ENCODE results near the gene JDP2.

JDP2 gene

GRCh38 chr14:75456069-75456996 lies 28.5 kb downstream of the JDP2 start:
- DNase-seq (ENCODE audit: low spot score), result no peak
- TF ChIP-seq CTCF (IDR thresholded peaks at IDR 0.05; ENCODE audit: extremely low read depth, missing control alignments), result no peak

GRCh38 chr14:75456997-75457335 lies 29.1 kb downstream of the JDP2 start:
- no peak for TF ChIP-seq CTCF (IDR thresholded peaks at IDR 0.05; ENCODE audit: extremely low read depth, missing control alignments)
- DNase-seq (ENCODE audit: low spot score), result no peak

- no peak for DNase-seq (ENCODE audit: low spot score)
- no peak for TF ChIP-seq CTCF (IDR thresholded peaks at IDR 0.05; ENCODE audit: extremely low read depth, missing control alignments)
Measured at GRCh38 chr14:75457648-75458165, 29.9 kb downstream of the JDP2 start.

- no peak for TF ChIP-seq CTCF (IDR thresholded peaks at IDR 0.05; ENCODE audit: extremely low read depth, missing control alignments)
- no peak for DNase-seq (ENCODE audit: low spot score)
Measured at GRCh38 chr14:75458305-75458704, 30.5 kb downstream of the JDP2 start.

GRCh38 chr14:75459099-75459741 lies 31.4 kb downstream of the JDP2 start:
- TF ChIP-seq CTCF (IDR thresholded peaks at IDR 0.05; ENCODE audit: extremely low read depth, missing control alignments), result no peak
- DNase-seq (ENCODE audit: low spot score), result no peak

- no peak for DNase-seq (ENCODE audit: low spot score)
- no peak for TF ChIP-seq CTCF (IDR thresholded peaks at IDR 0.05; ENCODE audit: extremely low read depth, missing control alignments)
Measured at GRCh38 chr14:75459791-75460190, 32.0 kb downstream of the JDP2 start.

- no peak for TF ChIP-seq CTCF (IDR thresholded peaks at IDR 0.05; ENCODE audit: extremely low read depth, missing control alignments)
- DNase-seq (ENCODE audit: low spot score), result no peak
Measured at GRCh38 chr14:75460394-75460793, 32.6 kb downstream of the JDP2 start.

All from GM20000 (cell line).